K562 (cell line): ENCODE data around the gene ARHGAP4. TPM values are rescaled to one million over a fixed set of nuclear protein-coding genes. Genes with fewer than 3 reads are reported as not detected.

Experiments
- ARID3A ChIP-seq: IDR thresholded peaks from 2 replicates; pipeline ENCODE4 v1.6.1; 2012; ENCODE audit warnings: low read depth, low read length, improper control_type of control experiment, borderline replicate concordance
- ATF6 ChIP-seq: sonication (generic); formaldehyde crosslinking; IDR thresholded peaks from 2 replicates; pipeline ENCODE4 v1.4.0; 2020; ENCODE audit warnings: mild to moderate bottlenecking, missing genetic modification reagents
- E2F4 ChIP-seq: sonication (generic); formaldehyde crosslinking; IDR thresholded peaks from 2 replicates; pipeline ENCODE4 v1.8.0; 2022; ENCODE audit warnings: mild to moderate bottlenecking, low read depth, missing genetic modification reagents
- EWSR1 ChIP-seq: fragments of 450-650 bp; IDR thresholded peaks from 2 replicates; pipeline ENCODE4 v1.6.1; 2018; ENCODE audit warnings: borderline replicate concordance, mild to moderate bottlenecking, low read depth, moderate library complexity; ENCODE audit not compliant: partially characterized antibody
- HIVEP1 ChIP-seq: fragments of 250-450 bp; sonication (Bioruptor Pico); IDR thresholded peaks from 2 replicates; pipeline ENCODE4 v1.4.0; 2020; ENCODE audit warnings: mild to moderate bottlenecking
- IRF9 ChIP-seq: fragments of 450-650 bp; IDR thresholded peaks from 2 replicates; pipeline ENCODE4 v1.6.1; 2016; ENCODE audit warnings: missing biosample characterization, missing genetic modification characterization
- L3MBTL2 ChIP-seq: fragments of 450-650 bp; IDR thresholded peaks from 2 replicates; pipeline ENCODE4 v1.6.1; 2016; ENCODE audit warnings: mild to moderate bottlenecking, moderate library complexity
- NFATC3 ChIP-seq: fragments of 450-650 bp; IDR thresholded peaks from 2 replicates; pipeline ENCODE4 v1.6.1; 2017; ENCODE audit warnings: mild to moderate bottlenecking
- NFXL1 ChIP-seq: fragments of 450-650 bp; formaldehyde crosslinking; IDR thresholded peaks from 2 replicates; pipeline ENCODE4 v1.4.0; 2021; ENCODE audit warnings: mild to moderate bottlenecking
- NUFIP1 ChIP-seq: fragments of 450-650 bp; IDR thresholded peaks from 2 replicates; pipeline ENCODE4 v1.6.1; 2018; ENCODE audit not compliant: partially characterized antibody
- PREB ChIP-seq: sonication (generic); formaldehyde crosslinking; IDR thresholded peaks from 2 replicates; pipeline ENCODE4 v1.8.1; 2023; ENCODE audit warnings: mild to moderate bottlenecking, missing genetic modification reagents
- RBM15 ChIP-seq: fragments of 200-400 bp; formaldehyde crosslinking; IDR thresholded peaks from 2 replicates; pipeline ENCODE4 v1.6.1; 2018; ENCODE audit warnings: mild to moderate bottlenecking, low read length, moderate library complexity; ENCODE audit not compliant: insufficient read depth
- RUNX1 ChIP-seq: sonication (generic); IDR thresholded peaks from 2 replicates; pipeline ENCODE4 v1.6.1; 2016; ENCODE audit warnings: antibody characterized with exemption, low read depth
- SMARCA5 ChIP-seq: fragments of 450-650 bp; IDR thresholded peaks from 2 replicates; pipeline ENCODE4 v1.6.1; 2016
- SRSF7 ChIP-seq: fragments of 200-400 bp; formaldehyde crosslinking; optimal IDR thresholded peaks from 2 replicates; pipeline ENCODE3; 2017; ENCODE audit warnings: mild to moderate bottlenecking, low read depth, low read length
- TFE3 ChIP-seq: fragments of 450-650 bp; formaldehyde crosslinking; IDR thresholded peaks from 2 replicates; pipeline ENCODE4 v1.4.0; 2020; ENCODE audit warnings: mild to moderate bottlenecking, mixed read lengths
- ZKSCAN1 ChIP-seq: fragments of 150-350 bp; IDR thresholded peaks from 2 replicates; pipeline ENCODE4 v1.6.1; 2016; ENCODE audit warnings: low read depth, low read length
- ZNF184 ChIP-seq: sonication (generic); formaldehyde crosslinking; IDR thresholded peaks from 2 replicates; pipeline ENCODE4 v1.5.0; 2020; ENCODE audit warnings: missing genetic modification reagents
- ZNF263 ChIP-seq: sonication (generic); formaldehyde crosslinking; IDR thresholded peaks from 2 replicates; pipeline ENCODE4 v1.8.0; 2022; ENCODE audit warnings: mild to moderate bottlenecking, missing genetic modification reagents, borderline replicate concordance
- ZNF586 ChIP-seq: fragments of 450-650 bp; formaldehyde crosslinking; conservative IDR thresholded peaks from 2 replicates; pipeline ENCODE4 v1.4.0; 2020; ENCODE audit warnings: mild to moderate bottlenecking, moderate library complexity
- polyA plus RNA-seq, 8 experiments: library from polyadenylated mRNA; depleted of rRNA in 4 of 8; stranded (reverse) in 5 of 8; unstranded in 3 of 8; fragments of >200 nt; fragmentation: Nextera tagmentation in 2 of 8; fragmentation: Illumina TruSeq in 1 of 8; extraction: Ambion mirVana in 2 of 8; extraction: Trizol in 1 of 8; gene quantifications; 2 replicates each; pipeline versions ENCODE4 v1.2.1 to v1.2.3, GENCODE V29; 2011 to 2014; ENCODE audit warnings: inconsistent platforms in 1 of 8, missing spikeins in 1 of 8
- total RNA-seq, 7 experiments: library from RNA; depleted of rRNA in 6 of 7; stranded (reverse); fragments of >200 nt in 6 of 7; fragmentation: Illumina TruSeq in 2 of 7; extraction: Trizol in 2 of 7; gene quantifications; 2 replicates each; pipeline versions ENCODE4 v1.2.1 to v1.2.3, GENCODE V29; 2011 to 2021; ENCODE audit warnings: low replicate concordance in 1 of 7

The ARHGAP4 gene
- total and polyA plus RNA-seq, 9 of the 15 experiments (the other 6 are each of a cell fraction or from before 2014, with no cell fraction given) = 0.30 to 81.8 (median 13.5) TPM

- TF ChIP-seq NUFIP1 (no peak), ZNF263 (no peak), L3MBTL2 (peak; percentile 37; the same call in 1 of the 2 replicates), HIVEP1 (CRISPR knock-in tag) (no peak), RUNX1 (no peak), TFE3 (CRISPR knock-in tag) (no peak), NFXL1 (CRISPR knock-in tag) (no peak), PREB (CRISPR knock-in tag) (no peak), E2F4 (CRISPR knock-in tag) (no peak), EWSR1 (no peak), ZKSCAN1 (no peak), IRF9 (no peak), SRSF7 (no peak), ATF6 (CRISPR knock-in tag) (no peak), SMARCA5 (no peak), ZNF184 (CRISPR knock-in tag) (no peak), NFATC3 (no peak), ZNF586 (no peak), ARID3A (no peak), RBM15 (no peak)
Observed at GRCh38 chrX:153947009-153947769, 21.1 kb upstream of the ARHGAP4 start (continued).
